Stimulated activated effector memory CD8-positive, alpha-beta T cell treated with anti-CD3 and anti-CD28 coated beads, Interleukin-12 subunit alpha, Interleukin-12 subunit beta, amount 100 ng/mL, for 72 hours (primary cell): ENCODE results near the gene ESPN.
"Not testable (repeated sequence)": the region's sequence is repeated elsewhere in the genome, so short reads cannot be mapped to it uniquely, and the experiment has no call there.

ENCODE experiments used
- ATAC-seq: fragments of 150-1000 bp; cut with Tn5 transposase; 2 replicates; pipeline ENCODE4 v1.10.0; 2021
- DNase-seq, 2 donors: peaks; one replicate each; pipeline ENCODE4 v3.0.0; 2021 to 2022; ENCODE audit warnings: low spot score in 2 of 2
- H3K27ac Mint-ChIP-seq: one replicate; pipeline ENCODE4 v1.8.0; 2022; ENCODE audit warnings: mild to moderate bottlenecking, mixed read lengths
- H3K36me3 Mint-ChIP-seq: one replicate; pipeline ENCODE4 v1.8.0; 2022; ENCODE audit warnings: mild to moderate bottlenecking, mixed read lengths
- H3K4me1 Mint-ChIP-seq: one replicate; pipeline ENCODE4 v1.8.0; 2022; ENCODE audit warnings: mixed read lengths
- H3K4me3 Mint-ChIP-seq: one replicate; pipeline ENCODE4 v1.8.0; 2022; ENCODE audit warnings: mild to moderate bottlenecking, mixed read lengths
- H3K9me3 Mint-ChIP-seq: one replicate; pipeline ENCODE4 v1.8.0; 2022; ENCODE audit warnings: mixed read lengths

ESPN gene

DNA sequence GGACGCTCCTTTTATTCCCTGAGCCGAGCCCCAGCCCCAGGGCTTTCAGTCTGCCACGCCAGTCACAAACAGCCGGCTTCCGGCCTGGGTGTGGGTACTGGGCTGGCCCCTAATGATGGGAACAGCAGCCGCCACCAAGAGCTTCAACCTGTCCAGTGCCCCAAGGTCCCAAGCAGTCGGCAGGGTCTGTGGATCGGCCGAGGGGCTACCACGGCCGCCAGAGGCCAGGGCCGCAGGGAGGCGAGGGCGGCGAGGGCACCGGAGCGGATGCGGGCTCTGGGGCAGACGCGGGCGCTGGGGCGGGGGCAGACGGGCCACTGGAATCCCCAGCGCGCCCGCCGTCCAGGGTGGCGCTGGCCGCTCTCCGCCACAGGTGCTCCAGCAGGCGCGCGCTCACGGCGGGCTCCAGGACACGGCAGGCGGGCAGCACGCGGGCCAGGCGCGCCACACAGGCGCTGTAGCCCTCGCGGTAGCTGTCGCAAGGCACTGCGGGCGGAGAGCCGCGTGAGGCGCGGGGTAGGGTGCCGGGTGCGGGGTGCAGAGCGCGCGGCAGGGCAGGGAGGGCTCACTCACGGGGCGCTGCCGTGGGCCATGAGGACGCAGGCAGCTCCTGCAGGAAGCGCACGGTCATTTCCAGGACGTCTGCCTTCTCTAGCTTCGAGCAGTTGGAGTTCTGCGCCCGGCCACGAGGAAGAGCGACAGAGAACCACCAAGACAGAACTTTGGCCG, 5.7 kb upstream of the ESPN start:
- Mint-ChIP-seq H3K36me3 (no peaks in the 10 kb centered on the region), H3K27ac (no peak overlapping the region), H3K9me3 (no peaks in the 10 kb centered on the region), H3K4me1 (peaks cover 18% of the 10 kb centered on the region), H3K4me3 (peak overlapping the region; percentile 59)
- no peak for ATAC-seq
- no peak for DNase-seq

DNA sequence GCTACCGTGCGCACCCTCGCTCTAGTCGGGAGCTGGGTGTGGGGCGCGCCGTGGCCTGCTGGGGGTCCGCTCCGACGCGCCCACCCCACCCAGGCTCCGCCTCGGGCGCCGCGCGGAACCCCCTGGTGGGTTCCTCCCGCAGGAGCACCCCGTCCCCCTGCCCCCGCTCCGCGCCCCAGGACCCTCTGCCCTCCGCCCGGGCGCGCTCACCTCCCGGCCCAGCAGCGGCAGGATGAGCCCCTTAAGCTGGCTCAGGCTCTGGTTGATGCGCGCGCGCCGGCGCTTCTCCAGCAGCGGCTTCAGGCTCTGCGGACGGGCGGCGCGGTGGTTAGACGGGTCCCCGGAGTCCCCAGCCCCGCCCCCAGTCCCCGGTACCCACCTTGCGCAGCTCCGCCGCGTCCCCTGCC, 5.2 kb upstream of the ESPN start:
- Mint-ChIP-seq H3K9me3 (no peaks in the 10 kb centered on the region), H3K4me1 (peaks cover 21% of the 10 kb centered on the region), H3K4me3 (peak overlapping the region; percentile 59), H3K36me3 (no peaks in the 10 kb centered on the region), H3K27ac (no peak overlapping the region)
- DNase-seq (no peak), ATAC-seq (no peak)

DNA sequence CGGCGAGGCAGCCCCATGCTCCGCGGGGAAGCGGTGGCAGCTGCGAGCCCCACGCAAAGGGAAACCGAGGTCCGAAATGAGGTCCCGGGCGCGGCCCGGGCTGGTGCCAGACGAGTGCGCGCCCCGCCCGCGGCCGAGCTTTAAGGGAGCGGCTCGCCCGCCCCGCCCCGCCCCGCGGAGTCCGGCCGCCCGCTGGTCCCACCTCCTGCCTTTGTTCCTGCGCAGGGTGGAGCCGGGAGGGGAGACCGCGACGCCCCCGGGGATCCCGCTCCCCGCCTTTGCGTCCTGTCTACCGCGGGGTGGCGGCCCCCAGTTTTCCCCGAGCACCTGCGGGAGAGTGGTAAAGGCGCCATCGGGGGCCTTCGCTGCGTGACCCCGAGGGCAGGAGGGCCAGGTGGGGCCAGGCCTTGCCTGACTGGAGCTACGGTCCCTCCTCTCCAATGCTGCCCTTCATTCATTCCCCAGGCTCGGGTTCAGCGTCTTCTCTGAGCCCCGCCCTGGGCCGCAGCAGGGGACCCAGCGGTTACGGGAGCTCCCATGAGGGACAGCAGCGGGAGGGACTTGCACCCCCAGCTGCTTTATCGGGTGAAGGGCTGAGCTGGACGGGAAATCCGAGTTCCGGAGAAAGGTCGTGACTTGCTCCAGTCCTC, 4.6 kb upstream of the ESPN start, which contains the start of gene HES2:
TSS of gene HES2 (minus strand) at position 116 of the 650 bp plus-strand sequence. CDS start at position 17, 99 bp downstream.
- no peaks in the 10 kb centered on the region for H3K9me3 Mint-ChIP-seq
- DNase-seq (no peak), ATAC-seq (peak; percentile 33)
- no peaks in the 10 kb centered on the region for H3K36me3 Mint-ChIP-seq
- peak within 1 kb of the TSS; percentile 59 for H3K4me3 Mint-ChIP-seq
- peaks cover 19% of the 10 kb centered on the region for H3K4me1 Mint-ChIP-seq
- H3K27ac Mint-ChIP-seq = no peak within 1 kb of the TSS

DNA sequence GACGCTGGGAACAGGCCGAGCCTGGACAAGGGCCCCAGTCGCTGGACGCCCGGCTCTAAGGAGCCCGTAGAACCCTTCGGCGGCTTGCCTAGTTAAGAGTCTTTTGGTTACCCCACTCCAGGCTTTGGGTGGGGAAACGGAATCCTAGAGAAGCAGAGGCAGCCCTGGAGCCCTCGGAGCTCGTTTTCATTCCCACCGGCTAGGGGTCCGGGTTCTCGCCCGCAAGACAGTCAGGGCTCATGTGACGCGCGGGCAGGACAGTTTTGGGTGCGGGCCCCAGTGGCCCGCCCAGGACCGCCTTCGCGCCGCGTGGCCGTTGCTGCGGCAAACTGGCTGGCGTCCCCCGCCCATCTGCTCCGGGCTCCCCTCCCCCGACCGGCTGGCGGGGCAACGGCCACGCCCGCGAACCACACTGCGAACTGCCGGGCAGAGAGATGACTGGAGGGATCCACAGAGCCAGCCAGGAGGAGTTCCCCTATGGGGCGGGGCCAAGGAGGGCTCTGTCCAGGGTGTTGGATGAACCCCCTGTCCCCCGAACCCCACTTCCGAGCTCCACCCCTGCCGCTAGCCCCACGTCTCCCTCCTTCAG, 4.0 kb upstream of the ESPN start:
- Mint-ChIP-seq H3K9me3 (no peaks in the 10 kb centered on the region), H3K4me3 (peak overlapping the region; percentile 59), H3K4me1 (peaks cover 19% of the 10 kb centered on the region), H3K36me3 (no peaks in the 10 kb centered on the region), H3K27ac (no peak overlapping the region)
- DNase-seq (no peak), ATAC-seq (no peak)

DNA sequence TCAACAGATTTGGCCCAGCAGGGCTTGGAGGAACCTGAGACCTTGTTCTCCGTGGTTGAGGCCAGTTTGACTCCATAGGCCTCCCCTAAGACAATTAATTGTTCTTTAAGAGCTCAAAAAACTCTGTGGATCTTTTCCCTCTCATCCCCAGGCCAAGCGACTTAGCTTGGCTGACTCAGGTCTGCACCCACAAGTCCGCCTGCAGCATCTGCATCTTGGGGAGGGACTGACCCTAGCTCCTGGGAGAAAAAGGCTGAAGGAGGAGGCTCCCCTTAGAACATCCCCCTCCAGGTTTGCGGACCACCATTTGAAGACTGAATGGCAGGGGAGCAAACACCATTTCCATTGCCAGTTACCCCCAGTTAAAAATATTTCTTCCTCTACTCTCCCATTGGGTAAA, 3.3 kb upstream of the ESPN start:
- no peak for DNase-seq
- Mint-ChIP-seq H3K9me3 (no peaks in the 10 kb centered on the region), H3K27ac (no peak overlapping the region), H3K4me3 (no peak overlapping the region), H3K4me1 (peaks cover 19% of the 10 kb centered on the region), H3K36me3 (no peaks in the 10 kb centered on the region)
- ATAC-seq = no peak

DNA sequence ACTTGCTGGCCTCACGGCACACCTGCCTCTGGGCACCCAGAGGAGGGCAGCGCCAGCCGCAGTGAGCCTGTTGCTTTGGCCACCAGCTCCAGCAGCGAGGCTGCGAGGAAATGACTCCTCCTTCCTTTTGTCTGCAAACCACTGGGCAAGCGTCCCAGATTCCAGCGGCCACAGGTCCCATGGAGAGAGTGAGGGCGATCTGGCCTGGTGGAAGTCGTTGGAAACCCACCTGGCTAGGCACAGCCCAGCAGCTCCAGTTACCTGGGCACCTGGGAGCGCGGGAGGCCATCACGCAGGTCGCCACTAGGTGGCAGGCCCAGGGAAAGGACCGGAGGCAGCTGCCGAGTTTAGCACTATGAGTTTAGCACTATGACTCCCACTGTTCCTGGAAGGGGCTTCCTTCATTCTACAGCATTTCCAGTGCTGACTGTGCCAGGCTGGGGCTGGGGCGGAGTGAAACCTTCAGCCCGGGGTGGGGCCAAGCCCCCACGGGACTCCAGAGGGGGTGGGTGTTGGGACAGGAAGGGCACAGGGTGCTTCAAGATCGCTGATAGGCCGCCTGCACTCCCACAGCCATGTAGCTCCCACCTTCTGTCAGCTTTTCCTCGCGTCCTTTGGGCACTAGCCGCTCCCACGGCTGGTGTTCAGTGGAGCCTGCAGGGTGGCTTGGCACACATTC, 1.1 kb upstream of the ESPN start:
- ATAC-seq = peak; percentile 75
- H3K9me3 Mint-ChIP-seq = no peaks in the 10 kb centered on the region
- H3K4me1 Mint-ChIP-seq = peaks cover 19% of the 10 kb centered on the region
- no peak overlapping the region for H3K27ac Mint-ChIP-seq
- no peaks in the 10 kb centered on the region for H3K36me3 Mint-ChIP-seq
- peak overlapping the region; percentile 70 for H3K4me3 Mint-ChIP-seq
- DNase-seq = peak; percentile 55 to 83

DNA sequence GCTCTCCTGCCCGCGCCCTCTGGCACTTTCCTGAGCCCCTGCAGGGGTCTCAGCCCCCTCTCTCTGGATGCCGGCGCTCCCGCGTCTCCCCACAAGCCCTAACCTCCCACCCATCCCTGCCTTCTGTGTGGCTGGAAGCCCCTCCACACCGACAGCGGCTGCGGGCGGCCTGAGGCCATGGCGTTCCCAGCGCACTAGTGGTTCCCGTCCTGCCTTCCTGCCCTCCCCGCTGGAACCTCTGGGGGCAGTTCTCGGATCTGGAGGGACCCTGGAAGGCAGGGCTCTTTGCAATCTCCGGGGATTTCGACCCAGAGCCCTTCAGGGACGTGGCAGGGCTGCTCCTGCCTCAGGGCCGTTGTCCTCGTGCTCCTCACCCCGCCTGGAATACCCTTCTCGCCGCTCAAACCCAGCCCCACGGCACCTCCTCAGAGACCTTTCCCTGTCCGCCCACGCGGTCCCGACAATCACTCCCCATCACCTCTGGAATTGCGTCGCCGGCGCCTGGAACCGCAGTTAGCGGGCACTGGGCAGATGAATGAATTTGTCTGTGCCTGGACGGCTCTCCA, 493 bp upstream of the ESPN start:
- no peaks in the 10 kb centered on the region for H3K36me3 Mint-ChIP-seq
- H3K27ac Mint-ChIP-seq = no peak overlapping the region
- H3K4me1 Mint-ChIP-seq = peaks cover 19% of the 10 kb centered on the region
- no peaks in the 10 kb centered on the region for H3K9me3 Mint-ChIP-seq
- peak overlapping the region; percentile 70 for H3K4me3 Mint-ChIP-seq
- DNase-seq (no peak), ATAC-seq (no peak)

DNA sequence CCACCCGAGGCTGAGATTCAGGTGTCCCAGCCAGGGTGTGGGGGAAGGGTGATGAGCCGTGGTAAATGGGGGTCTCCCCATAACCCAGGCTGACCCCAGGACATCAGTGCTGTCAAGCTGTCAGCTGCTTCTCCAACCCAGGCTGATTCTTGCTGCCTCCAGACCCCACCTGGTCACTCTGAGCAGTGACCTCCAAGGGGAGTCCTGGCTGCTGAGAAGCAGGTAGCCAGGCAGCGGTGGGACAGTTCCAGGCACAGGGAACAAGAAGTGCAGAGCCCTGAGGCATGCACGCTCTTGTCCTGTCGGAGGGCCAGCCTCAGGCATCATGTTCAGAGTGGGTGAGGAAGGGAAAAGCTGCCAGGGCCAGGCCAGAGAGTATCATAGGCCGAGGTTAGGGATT, 1.1 kb downstream of the ESPN start:
- no peak overlapping the region for H3K27ac Mint-ChIP-seq

DNA sequence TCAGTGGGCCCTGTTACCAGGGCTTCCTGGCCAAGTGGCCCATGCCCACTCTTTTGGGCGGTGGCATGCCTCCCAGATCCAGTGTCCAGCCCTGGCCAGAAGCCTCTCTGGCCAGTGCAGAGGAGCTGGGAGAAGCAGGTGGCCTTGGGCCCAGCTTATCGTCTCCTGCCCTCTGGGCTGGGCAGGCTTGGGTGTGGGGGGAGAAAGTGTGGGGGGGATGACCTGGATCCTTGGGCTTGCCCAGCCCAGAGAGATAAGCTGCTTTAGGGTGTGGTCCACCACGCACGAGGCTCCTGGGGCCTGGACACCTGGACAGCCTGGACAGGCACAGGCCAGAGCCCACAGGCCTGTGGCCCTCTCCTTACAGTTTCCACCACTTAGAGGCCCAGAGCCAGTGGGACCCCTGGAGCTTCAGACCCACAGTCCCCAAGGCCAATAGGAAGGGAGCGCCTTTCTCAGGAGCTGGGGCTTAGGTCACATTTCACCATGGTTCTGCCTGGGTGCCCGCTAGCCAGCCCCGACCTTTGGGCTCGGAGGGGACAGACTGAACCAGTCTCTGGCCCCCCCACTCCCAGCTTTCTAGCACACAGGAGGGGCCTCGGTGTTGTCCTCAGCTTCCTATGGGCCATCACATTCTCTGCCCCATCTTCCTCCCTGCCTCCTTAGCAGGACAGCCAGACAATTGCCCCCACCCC, 1.8 kb downstream of the ESPN start:
- H3K4me3 Mint-ChIP-seq = no peak overlapping the region
- no peak for ATAC-seq
- H3K27ac Mint-ChIP-seq = no peak overlapping the region
- H3K4me1 Mint-ChIP-seq = peaks cover 13% of the 10 kb centered on the region
- DNase-seq = no peak
- H3K9me3 Mint-ChIP-seq = no peaks in the 10 kb centered on the region
- no peaks in the 10 kb centered on the region for H3K36me3 Mint-ChIP-seq

More for the DNA sequence above, 1.1 kb downstream of the ESPN start:
- ATAC-seq (no peak), DNase-seq (no peak)
- no peak overlapping the region for H3K4me3 Mint-ChIP-seq
- no peaks in the 10 kb centered on the region for H3K9me3 Mint-ChIP-seq
- H3K4me1 Mint-ChIP-seq = peaks cover 19% of the 10 kb centered on the region
- no peaks in the 10 kb centered on the region for H3K36me3 Mint-ChIP-seq

DNA sequence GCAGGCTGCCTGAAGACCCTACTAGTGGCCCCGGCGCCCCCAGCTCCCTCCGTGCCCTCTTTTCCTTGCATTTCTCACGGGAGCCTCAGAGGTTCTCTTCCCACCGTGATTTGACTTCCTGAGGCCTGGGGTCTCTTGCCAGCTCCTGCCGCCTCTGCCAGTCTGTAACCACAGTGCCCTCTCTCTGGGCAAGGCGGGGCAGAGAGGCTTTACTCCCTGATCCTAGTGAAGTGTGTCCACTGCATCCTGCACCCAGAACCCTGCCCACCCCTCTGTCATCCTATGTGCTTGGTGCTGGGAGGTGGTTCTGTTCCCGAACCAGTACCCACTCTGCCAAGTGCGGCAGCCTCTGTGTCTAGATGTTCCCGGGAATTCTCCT, 2.4 kb downstream of the ESPN start:
- H3K4me1 Mint-ChIP-seq = peaks cover 9% of the 10 kb centered on the region
- no peak overlapping the region for H3K4me3 Mint-ChIP-seq
- H3K27ac Mint-ChIP-seq = no peak overlapping the region
- no peaks in the 10 kb centered on the region for H3K9me3 Mint-ChIP-seq
- no peaks in the 10 kb centered on the region for H3K36me3 Mint-ChIP-seq
- ATAC-seq = no peak
- no peak for DNase-seq

DNA sequence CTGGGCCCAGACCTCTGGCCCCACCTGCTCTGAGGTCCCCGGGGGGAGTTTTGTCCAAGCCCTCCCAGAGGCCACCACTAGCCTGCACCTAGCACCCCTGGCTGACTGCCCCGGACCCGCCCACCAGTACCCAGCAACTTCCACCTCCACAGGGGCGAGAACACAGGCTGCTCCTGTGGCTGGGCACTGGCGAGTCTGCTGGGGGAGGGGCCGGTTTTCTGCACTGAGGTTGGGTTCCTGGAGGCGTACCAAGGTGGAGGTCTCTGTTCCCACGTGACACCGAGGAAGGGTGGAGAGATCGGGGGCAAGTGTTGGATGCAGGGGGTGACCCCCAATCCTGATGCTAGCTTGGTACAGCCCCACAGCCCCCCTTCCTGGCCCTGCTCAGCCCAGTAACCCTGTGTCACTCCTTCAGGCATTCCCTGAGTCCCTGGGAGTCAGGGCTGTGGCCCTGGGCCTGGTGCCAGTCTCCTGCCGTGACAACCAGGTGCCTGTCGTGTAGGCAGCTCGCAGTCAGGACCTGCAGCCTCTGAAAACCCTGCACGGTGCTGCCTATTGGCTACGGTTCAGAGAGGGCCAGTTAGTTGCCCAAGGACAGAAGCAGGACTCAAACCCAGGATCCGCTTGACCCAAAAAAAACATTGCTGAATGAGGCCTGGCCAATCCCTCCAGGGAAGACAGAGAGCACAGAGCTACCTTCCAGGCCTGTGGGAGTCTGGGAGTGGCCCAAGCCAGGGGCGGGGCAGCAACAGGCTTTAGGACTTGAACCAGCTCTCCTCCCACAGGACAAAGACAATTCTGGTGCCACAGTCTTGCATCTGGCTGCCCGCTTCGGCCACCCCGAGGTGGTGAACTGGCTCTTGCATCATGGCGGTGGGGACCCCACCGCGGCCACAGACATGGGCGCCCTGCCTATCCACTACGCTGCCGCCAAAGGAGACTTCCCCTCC, 3.1 kb downstream of the ESPN start:
- Mint-ChIP-seq H3K36me3 (no peaks in the 10 kb centered on the region), H3K4me1 (peaks cover 9% of the 10 kb centered on the region), H3K9me3 (no peaks in the 10 kb centered on the region), H3K27ac (no peak overlapping the region), H3K4me3 (no peak overlapping the region)
- DNase-seq (no peak), ATAC-seq (no peak)

DNA sequence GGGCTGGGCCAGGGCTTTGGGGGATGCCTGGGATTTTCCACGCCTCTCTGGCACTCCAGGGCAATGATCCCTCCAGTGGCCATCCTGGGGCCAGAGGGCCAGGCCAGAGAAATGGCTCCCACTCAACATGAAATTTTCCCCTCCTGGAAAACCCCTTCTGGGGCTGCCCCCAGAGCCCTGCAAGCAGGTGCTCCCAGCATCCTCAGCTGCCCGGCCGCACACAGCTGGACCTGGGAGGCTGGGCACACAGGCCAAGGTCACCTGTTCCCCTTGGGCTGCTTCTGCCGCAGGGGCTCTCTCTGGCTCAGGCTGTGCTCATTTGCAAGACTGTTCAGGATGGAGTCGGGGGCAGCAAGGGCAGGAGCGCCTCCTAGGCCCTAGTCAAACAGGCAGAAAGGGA, 3.9 kb downstream of the ESPN start:
- not testable (repeated sequence) for H3K4me3 Mint-ChIP-seq, H3K9me3 Mint-ChIP-seq, H3K4me1 Mint-ChIP-seq, DNase-seq, H3K27ac Mint-ChIP-seq, H3K36me3 Mint-ChIP-seq, ATAC-seq

DNA sequence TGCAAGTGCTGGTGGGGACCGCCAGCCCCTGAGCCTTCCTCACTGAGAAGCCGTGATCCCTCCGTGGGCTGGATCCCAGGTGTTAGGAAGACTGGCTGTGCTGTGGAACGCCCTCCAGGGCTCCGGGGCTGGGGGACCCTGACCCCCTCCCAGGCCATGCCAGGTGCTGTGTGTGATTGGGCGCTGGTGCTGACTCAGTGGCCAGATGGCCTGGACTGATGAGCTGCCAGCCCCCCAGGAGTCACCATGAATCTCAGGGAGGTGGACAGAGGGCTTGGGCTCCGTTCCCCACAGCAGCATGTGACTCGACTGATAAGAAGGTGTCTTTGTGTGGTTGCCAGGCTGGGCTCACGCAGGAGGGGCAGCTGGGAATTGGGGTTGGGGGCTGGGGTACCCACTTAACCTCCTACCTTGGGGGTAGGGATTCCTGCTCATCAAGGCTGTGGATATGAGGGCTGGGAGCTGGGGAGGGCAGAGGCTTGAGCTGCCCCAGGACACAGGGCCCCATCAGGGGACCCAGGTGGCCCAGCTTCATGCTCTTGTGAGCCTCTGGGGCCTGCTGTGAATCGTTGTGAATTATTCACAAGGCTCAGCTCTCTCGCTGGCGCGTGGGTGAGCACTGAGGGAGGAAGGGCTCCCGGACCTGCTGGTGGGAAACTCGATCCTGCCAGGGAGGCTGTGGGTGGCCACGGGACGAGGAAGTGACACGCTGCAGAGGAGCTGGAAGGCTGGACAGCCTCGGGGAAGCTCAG, 5.3 kb downstream of the ESPN start:
- H3K4me3 Mint-ChIP-seq, H3K9me3 Mint-ChIP-seq, H3K36me3 Mint-ChIP-seq, DNase-seq, ATAC-seq, H3K27ac Mint-ChIP-seq, H3K4me1 Mint-ChIP-seq: not testable (repeated sequence)
